HL-60/S4 (cell line): ENCODE data around the gene CCL17.
"Not testable (repeated sequence)": the region's sequence is repeated elsewhere in the genome, so short reads cannot be mapped to it uniquely, and the experiment has no call there.

Experiments used
- in situ Hi-C: fragments of 300-500 bp; cut with MboI; formaldehyde crosslinking; loops from 2 replicates; pipeline ENCODE4 v1.14.3; 2022; ENCODE audit warnings: low sequenced_read_pairs

Gene CCL17

GRCh38 chr16:57427824-57428223, 23.3 kb downstream of the CCL17 start:
- in situ Hi-C loops, result no loop called here

DNA sequence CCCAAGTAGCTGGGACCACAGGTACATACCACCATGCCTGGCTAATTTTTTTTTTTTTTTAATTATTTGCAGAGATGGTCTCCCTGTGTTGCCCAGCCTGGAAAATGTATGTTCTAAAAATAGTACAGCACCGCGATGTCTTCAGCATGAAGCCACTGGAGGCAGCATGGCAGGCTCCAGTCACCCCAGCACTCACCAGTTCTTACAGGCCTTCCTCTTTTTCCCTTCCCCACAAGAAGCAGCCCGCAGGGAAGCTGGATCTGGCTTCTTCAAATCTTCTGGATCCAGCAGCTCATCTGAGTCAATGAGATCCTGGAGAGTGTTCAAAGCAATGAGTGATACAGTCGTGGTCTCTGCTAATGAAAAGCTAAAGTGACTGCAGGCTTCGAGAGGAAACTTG, 26.4 kb downstream of the CCL17 start:
- in situ Hi-C loops, result no loop called here

DNA sequence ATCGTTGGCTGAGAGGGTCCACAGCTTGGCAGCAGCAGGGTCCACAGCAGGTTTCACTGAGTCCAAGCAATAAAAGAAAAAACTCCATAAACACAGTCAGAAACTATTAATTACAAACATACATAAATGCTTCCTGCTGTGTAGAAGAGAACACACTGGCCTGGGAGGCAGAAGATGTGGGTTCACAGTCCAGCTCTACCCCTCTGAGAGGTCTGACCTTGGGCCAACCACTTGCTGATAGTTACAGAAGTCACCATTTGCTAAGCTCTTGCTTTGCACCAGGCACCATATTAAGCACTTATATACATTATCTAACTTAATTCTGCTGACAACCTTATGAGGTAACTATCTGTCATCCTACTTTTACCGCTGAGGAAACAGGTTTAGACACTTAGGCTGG, 27.9 kb downstream of the CCL17 start:
- in situ Hi-C loops, result no loop called here

- in situ Hi-C loops, result no loop called here
Measured at GRCh38 chr16:57432989-57433388, 28.4 kb downstream of the CCL17 start.

- in situ Hi-C loops, result no loop called here
Measured at GRCh38 chr16:57434003-57434402, 29.4 kb downstream of the CCL17 start.

DNA sequence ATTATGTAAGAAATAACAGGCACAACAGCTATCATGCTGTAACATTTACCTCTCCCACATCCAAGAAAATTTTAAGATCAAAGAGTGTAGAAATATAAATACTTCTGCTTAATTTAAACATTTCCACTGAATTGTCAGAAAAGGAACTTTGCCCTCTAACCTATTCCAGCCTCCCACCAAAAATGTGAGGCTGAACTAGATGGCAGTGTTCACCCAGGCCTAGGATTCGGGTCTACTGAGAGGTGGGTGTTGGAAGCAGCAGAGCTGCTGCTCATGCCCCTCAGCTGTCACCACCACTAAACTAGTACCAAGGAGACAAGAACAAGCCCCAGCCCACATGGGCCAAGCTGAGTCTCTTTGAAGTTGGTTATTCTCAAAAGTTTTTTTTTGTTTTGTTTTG, 31.3 kb downstream of the CCL17 start:
- in situ Hi-C loops, result no loop called here

- in situ Hi-C loops, result not testable (repeated sequence)
Measured at GRCh38 chr16:57439947-57440346, 35.4 kb downstream of the CCL17 start.

GRCh38 chr16:57440551-57440950, 36.0 kb downstream of the CCL17 start:
- in situ Hi-C loops, result not testable (repeated sequence)

GRCh38 chr16:57444711-57445110, 40.1 kb downstream of the CCL17 start:
- in situ Hi-C loops, result no loop called here

- in situ Hi-C loops, result no loop called here
Measured at GRCh38 chr16:57445510-57445909, 40.9 kb downstream of the CCL17 start.

DNA sequence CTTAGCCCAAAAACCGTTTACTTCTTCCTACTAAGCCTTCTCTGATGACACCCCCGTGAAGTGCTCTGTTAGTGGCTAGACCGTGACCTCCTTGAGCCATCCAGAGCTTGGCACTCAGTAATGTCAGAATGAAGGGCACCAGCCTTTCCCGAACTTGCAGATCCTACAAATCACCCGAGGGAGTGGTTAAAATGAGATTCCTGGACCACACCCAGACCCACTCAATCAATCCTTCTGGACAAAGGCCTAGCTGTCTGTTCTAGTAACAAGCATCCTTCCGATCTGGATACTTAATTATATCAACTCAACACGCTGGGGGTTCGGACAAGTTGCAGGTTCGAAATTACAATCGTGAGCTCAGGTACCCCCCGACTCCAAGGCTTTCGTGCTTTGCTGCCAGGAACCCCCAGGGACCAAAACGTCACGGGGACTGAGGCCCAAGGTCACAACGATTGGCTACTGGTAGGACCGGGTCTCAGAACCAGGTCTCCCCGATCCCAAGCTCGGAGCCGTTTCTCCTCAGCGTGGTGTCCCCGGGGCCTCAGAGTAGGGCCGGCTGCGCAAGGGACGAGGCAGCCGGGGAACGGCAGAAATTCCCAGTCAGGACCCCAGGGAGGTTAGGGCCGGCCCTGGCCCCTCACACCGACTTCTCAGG, 42.1 kb downstream of the CCL17 start:
- in situ Hi-C loops, result no loop called here

DNA sequence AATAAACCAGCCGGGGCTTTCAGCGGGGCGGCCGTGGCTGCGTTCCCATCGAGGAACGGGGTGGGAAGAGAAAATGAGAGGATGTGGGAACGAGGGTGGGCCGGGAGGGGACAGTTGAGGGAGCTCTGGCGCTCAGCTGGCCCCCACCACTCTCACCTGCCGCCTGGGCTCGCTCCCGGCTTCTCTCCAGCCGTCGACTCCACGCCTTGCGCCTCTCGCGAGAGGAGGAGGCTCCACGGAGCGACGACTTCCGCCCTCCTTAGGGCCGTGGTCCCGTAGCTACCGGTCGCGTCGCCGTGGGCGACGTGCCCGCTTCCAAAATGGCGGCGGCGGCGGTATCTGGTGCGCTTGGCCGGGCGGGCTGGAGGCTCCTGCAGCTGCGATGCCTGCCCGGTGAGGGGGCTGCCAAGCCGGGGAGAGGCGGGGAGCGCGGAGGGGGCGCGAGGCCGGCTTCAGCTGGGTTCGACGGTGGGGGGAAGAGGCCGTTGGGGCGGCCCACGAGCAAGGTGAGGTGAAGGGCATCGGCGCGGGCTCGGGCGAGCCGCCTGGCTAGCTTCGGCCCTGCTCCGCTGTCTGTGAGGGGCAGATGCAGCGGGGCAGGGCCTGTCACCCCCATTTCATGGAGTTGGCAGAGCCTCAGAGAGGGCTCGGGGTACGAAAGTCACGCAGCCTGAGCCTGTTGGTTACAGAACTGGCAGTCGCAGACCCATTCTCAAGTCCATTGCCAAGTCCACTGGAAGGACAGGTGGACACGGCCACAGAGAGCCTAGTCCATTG, 42.8 kb downstream of the CCL17 start, which contains the start of the genes CIAPIN1 and COQ9:
CIAPIN1 (minus strand) TSS at position 200 of the 777 bp plus-strand sequence. CDS start 6,457 bp downstream, outside the sequence.
COQ9 (plus strand) TSS at position 294 of the 777 bp plus-strand sequence; CDS start at position 321, 27 bp downstream.
- in situ Hi-C loops, result no loop called here

GRCh38 chr16:57452021-57452420, 47.5 kb downstream of the CCL17 start:
- in situ Hi-C loops, result no loop called here

GRCh38 chr16:57462209-57462977, 57.8 kb downstream of the CCL17 start, which contains the start of gene POLR2C:
TSS of gene POLR2C (plus strand) at chr16:57462679. CDS start at chr16:57462725, 46 bp downstream.
- in situ Hi-C loops, result no loop called here

GRCh38 chr16:57462978-57463362, 58.4 kb downstream of the CCL17 start:
- in situ Hi-C loops, result no loop called here

- in situ Hi-C loops, result no loop called here
Measured at GRCh38 chr16:57464523-57464922, 60.0 kb downstream of the CCL17 start.
